Activated B cell treated with CpG ODN at 0.5 μM for 24 hours (primary cell): ENCODE data around the gene HHIPL1. TPM values are rescaled to one million over a fixed set of nuclear protein-coding genes. Genes with fewer than 3 reads are reported as not detected.

Experiments
- ATAC-seq: fragments of 200-7000 bp; cut with Tn5 transposase; one replicate; pipeline ENCODE4 v1.10.0; 2021; ENCODE audit warnings: low read depth, mild to moderate bottlenecking, moderate library complexity
- CTCF ChIA-PET: fragments of 350-600 bp; sonication (Branson Sonifier 250); formaldehyde crosslinking; loops from one replicate; lab custom pipeline; 2021; ENCODE audit warnings: antibody characterized with exemption; lab: Charles Lee
- POLR2A ChIA-PET: fragments of 350-600 bp; sonication (Branson Sonifier 250); formaldehyde crosslinking; loops from one replicate; lab custom pipeline; 2021; ENCODE audit warnings: antibody characterized with exemption; lab: Charles Lee
- DNase-seq: peaks from one replicate; pipeline ENCODE4 v3.0.0; 2022
- H3K27ac Mint-ChIP-seq: one replicate; pipeline ENCODE4 v1.8.0; 2020; ENCODE audit warnings: mixed read lengths
- H3K27me3 Mint-ChIP-seq: one replicate; pipeline ENCODE4 v1.8.0; 2021; ENCODE audit warnings: mixed read lengths
- H3K36me3 Mint-ChIP-seq: one replicate; pipeline ENCODE4 v1.8.0; 2021; ENCODE audit warnings: low read depth, mixed read lengths
- H3K4me1 Mint-ChIP-seq: one replicate; pipeline ENCODE4 v1.8.0; 2021; ENCODE audit warnings: mixed read lengths
- H3K4me3 Mint-ChIP-seq: one replicate; pipeline ENCODE4 v1.8.0; 2020; ENCODE audit warnings: mild to moderate bottlenecking, mixed read lengths
- H3K9me3 Mint-ChIP-seq: one replicate; pipeline ENCODE4 v1.8.0; 2020; ENCODE audit warnings: mixed read lengths
- intact Hi-C: fragments of 100-400 bp; cut with micrococcal nuclease; formaldehyde crosslinking; loops from one replicate; pipeline ENCODE4 v1.15.1; 2024
- total RNA-seq: library from RNA; stranded (reverse); gene quantifications from 2 replicates; pipeline ENCODE4 v1.2.3, GENCODE V29; 2022
- TF ChIP-seq, protein P1 (sequence below): fragments of 200-600 bp; IDR thresholded peaks from one replicate; pipeline ENCODE4 v1.8.0; 2022; ENCODE audit warnings: antibody characterized with exemption, mild to moderate bottlenecking

Gene HHIPL1
- total RNA-seq, 1 donor from 2014 or later = not detected

GRCh38 chr14:99698236-99698635 lies 53.3 kb downstream of the HHIPL1 start:
- H3K9me3 Mint-ChIP-seq = peaks cover 14% of the 10 kb centered on the region
- H3K27ac Mint-ChIP-seq = no peak overlapping the region
- DNase-seq (no peak), ATAC-seq (no peak)
- ChIA-PET CTCF (no interaction called here), POLR2A (no interaction called here)
- TF ChIP-seq, protein P1, sequence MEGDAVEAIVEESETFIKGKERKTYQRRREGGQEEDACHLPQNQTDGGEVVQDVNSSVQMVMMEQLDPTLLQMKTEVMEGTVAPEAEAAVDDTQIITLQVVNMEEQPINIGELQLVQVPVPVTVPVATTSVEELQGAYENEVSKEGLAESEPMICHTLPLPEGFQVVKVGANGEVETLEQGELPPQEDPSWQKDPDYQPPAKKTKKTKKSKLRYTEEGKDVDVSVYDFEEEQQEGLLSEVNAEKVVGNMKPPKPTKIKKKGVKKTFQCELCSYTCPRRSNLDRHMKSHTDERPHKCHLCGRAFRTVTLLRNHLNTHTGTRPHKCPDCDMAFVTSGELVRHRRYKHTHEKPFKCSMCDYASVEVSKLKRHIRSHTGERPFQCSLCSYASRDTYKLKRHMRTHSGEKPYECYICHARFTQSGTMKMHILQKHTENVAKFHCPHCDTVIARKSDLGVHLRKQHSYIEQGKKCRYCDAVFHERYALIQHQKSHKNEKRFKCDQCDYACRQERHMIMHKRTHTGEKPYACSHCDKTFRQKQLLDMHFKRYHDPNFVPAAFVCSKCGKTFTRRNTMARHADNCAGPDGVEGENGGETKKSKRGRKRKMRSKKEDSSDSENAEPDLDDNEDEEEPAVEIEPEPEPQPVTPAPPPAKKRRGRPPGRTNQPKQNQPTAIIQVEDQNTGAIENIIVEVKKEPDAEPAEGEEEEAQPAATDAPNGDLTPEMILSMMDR = no peak
- no peak overlapping the region for H3K4me3 Mint-ChIP-seq
- H3K4me1 Mint-ChIP-seq = no peaks in the 10 kb centered on the region
- peaks cover 3% of the 10 kb centered on the region for H3K36me3 Mint-ChIP-seq
- H3K27me3 Mint-ChIP-seq = peaks cover 15% of the 10 kb centered on the region
- intact Hi-C loops = no loop called here

- ATAC-seq = no peak
- Mint-ChIP-seq H3K36me3 (peaks cover 7% of the 10 kb centered on the region), H3K27ac (no peak overlapping the region), H3K27me3 (peaks cover 15% of the 10 kb centered on the region), H3K4me1 (no peaks in the 10 kb centered on the region), H3K4me3 (no peak overlapping the region), H3K9me3 (peaks cover 18% of the 10 kb centered on the region)
- DNase-seq = no peak
- POLR2A ChIA-PET = no interaction called here
- TF ChIP-seq, protein P1 = no peak
- CTCF ChIA-PET = no interaction called here
- intact Hi-C loops = no loop called here
Measured at GRCh38 chr14:99698642-99699041, 53.7 kb downstream of the HHIPL1 start.

DNA sequence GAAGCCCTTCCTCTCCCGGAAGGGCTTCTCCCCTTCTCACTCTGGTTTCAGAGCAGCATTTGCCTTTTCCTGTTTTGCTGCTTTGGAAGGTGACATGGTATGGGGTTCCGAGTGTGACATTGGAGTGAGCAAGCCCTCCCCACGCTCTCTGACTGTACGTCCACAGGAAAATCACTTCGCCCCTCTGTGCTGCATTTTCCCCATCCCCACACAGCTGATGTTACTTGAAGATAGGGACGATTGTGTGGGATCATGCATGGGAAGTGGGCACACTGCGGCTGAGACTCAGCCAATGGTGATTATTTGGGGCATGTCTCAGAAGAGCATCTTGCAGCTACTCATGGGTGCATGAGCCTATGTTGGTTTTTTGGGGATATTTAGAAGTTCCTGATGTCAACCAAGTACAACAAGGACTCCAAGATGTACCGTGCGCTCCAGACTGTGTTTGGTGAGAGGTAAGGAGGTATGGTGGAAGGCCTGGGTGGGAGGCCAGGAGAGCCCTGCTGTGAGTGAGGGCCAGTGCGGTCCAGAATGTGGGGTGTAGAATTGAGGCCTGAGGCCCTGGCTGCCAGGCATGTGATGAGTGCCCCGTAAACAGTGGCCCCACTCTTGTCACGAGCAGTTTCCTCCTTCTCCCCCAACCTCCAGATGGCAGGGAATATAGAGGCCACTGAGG lies 54.3 kb downstream of the HHIPL1 start:
- TF ChIP-seq, protein P1 = no peak
- Mint-ChIP-seq H3K4me1 (no peaks in the 10 kb centered on the region), H3K27me3 (peaks cover 15% of the 10 kb centered on the region), H3K9me3 (peaks cover 21% of the 10 kb centered on the region), H3K36me3 (peaks cover 7% of the 10 kb centered on the region), H3K4me3 (no peak overlapping the region), H3K27ac (no peak overlapping the region)
- no peak for DNase-seq
- intact Hi-C loops = no loop called here
- ATAC-seq = no peak
- POLR2A ChIA-PET = no interaction called here
- CTCF ChIA-PET = no interaction called here

- CTCF ChIA-PET = no interaction called here
- peaks cover 7% of the 10 kb centered on the region for H3K36me3 Mint-ChIP-seq
- DNase-seq = no peak
- H3K4me1 Mint-ChIP-seq = no peaks in the 10 kb centered on the region
- no peak overlapping the region for H3K4me3 Mint-ChIP-seq
- peaks cover 24% of the 10 kb centered on the region for H3K9me3 Mint-ChIP-seq
- peaks cover 15% of the 10 kb centered on the region for H3K27me3 Mint-ChIP-seq
- no peak overlapping the region for H3K27ac Mint-ChIP-seq
- no peak for ATAC-seq
- POLR2A ChIA-PET = no interaction called here
- TF ChIP-seq, protein P1 = no peak
- intact Hi-C loops = no loop called here
Measured at GRCh38 chr14:99699861-99700260, 54.9 kb downstream of the HHIPL1 start.

DNA sequence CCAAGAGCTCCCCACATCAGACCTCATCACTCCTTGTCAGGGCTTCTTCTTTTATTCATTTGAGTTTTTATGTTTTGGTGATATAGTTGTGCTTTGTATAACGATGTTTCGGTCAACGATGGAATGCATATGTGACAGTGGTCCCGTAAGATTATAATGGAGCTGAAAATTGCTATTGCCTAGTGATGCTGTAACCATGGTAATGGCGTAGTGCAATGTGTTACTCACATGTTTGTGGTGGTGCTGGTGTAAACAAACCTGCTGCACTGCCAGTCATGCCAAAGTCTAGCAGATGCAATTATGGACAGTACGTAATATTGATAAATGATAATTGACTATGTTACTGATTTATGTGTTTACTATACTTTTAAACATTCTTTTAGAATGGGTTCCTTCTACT lies 55.5 kb downstream of the HHIPL1 start:
- intact Hi-C loops = no loop called here
- TF ChIP-seq, protein P1 = no peak
- Mint-ChIP-seq H3K9me3 (peaks cover 24% of the 10 kb centered on the region), H3K36me3 (peaks cover 7% of the 10 kb centered on the region), H3K4me3 (no peak overlapping the region), H3K27me3 (peaks cover 15% of the 10 kb centered on the region), H3K27ac (no peak overlapping the region), H3K4me1 (no peaks in the 10 kb centered on the region)
- ChIA-PET CTCF (no interaction called here), POLR2A (no interaction called here)
- ATAC-seq (no peak), DNase-seq (no peak)
